ENCODE measurements around the gene METTL14. TPM values are rescaled to one million over a fixed set of nuclear protein-coding genes. Genes with fewer than 3 reads are reported as not detected.

METTL14 gene
- total RNA-seq, 4 donors from 2014 or later, result 24.0 to 48.8 (median 47.9) TPM

DNA sequence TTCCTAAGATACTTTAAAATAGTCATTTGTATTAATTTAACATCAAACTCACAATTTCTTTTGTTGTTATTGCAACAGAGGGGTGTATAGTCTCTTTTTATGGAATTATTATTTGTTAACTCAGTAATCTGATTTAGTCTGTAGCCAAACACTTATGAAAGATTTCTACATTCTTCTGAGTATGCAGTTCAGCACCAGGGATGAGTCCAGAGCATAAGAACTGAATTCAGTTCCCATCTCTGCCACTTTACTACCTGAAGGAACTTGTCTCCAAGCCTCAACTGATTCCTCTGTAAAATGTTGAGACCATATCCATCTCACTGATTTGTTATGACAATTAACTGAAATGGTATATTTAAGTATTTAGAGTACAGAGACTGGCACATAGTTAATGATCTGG lies 45.5 kb downstream of the METTL14 start:
- no peak for DNase-seq (ENCODE audit: low spot score in 2 of 2)
- H3K4me3 ChIP-seq (ENCODE audit: low read depth, poor library complexity, severe bottlenecking), result no peak overlapping the region
- intact Hi-C loops (cut with DNase I; ENCODE audit: low total_unique reads), result no loop called here
- TF ChIP-seq POLR2A (IDR thresholded peaks at IDR 0.05), result no peak
- TF ChIP-seq, protein P1, sequence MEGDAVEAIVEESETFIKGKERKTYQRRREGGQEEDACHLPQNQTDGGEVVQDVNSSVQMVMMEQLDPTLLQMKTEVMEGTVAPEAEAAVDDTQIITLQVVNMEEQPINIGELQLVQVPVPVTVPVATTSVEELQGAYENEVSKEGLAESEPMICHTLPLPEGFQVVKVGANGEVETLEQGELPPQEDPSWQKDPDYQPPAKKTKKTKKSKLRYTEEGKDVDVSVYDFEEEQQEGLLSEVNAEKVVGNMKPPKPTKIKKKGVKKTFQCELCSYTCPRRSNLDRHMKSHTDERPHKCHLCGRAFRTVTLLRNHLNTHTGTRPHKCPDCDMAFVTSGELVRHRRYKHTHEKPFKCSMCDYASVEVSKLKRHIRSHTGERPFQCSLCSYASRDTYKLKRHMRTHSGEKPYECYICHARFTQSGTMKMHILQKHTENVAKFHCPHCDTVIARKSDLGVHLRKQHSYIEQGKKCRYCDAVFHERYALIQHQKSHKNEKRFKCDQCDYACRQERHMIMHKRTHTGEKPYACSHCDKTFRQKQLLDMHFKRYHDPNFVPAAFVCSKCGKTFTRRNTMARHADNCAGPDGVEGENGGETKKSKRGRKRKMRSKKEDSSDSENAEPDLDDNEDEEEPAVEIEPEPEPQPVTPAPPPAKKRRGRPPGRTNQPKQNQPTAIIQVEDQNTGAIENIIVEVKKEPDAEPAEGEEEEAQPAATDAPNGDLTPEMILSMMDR (IDR thresholded peaks at IDR 0.05), result no peak

DNA sequence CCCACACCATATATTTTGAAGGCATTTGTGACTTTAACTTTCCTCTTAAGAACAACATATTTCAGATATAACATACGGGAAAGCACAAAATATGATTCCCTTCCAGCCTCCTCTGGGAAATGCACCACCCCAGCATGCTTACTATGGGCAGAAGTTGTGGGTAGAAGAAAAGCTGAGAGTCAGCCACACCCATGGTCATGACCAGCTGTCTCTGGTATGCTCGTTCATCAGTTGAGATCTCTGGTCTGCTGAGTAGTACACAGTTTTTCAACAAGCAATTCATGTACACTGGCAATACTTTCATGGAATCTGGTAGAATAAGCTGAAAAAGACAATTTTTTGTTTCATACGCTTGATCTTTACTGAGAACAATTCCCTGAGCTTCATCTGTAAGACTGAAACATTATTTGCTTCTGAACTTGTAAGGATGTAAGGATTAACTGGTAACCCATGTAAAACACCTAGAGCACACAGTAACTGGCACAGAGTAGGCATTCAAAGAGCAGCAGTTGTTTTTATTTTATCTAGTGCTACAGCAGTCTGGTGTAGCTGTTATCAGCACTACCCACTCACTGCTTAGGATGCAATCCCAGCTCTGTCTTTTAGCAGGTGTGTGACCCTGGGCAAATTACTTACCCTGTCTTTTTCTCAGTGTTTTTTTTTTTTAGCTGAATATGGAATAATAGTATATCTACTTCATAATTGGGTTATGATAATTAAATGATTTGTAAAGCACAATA lies 47.6 kb downstream of the METTL14 start:
- intact Hi-C loops (cut with DNase I; ENCODE audit: low total_unique reads), result no loop called here
- WGBS, 2 donors, result 62 to 75% methylated on average over 3 of the region's 3 CpGs
- H3K4me3 ChIP-seq (ENCODE audit: low read depth, poor library complexity, severe bottlenecking), result no peak overlapping the region
- no peak for DNase-seq (ENCODE audit: low spot score in 2 of 2)
- TF ChIP-seq, protein P1 (IDR thresholded peaks at IDR 0.05), result no peak
- TF ChIP-seq POLR2A (IDR thresholded peaks at IDR 0.05), result no peak

DNA sequence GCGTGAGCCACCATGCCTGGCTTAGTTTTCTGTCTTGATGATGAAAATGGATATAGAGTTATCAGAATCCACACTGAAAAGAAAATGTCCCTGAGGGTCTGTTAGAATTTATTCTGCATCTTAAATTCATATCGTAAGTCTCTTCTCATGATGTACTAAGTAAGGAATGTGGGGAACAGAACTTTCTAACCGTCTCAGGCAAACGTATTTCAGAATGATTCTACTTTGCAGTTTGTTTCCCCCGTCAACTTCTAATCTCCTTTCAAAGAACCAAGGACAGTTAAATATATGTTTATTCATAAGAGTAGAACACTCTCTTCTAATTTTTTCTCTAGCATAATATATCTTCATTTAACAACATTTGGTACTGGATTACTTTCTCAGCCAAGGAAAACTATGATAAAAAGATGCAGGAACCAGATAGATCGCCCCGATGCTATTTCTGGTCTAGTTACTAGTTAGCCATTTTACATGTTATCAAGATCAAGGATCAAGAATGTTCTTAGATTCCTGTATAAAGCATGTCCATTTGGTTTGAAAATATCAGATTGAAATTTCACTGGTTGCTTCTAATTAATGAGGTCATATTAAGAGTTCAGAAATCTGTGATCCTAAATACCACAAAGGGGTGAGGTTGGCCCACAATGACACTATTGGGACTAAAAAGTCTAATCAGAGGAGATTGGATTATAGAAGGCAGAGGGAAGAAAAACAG lies 49.5 kb downstream of the METTL14 start:
- no peak overlapping the region for H3K4me3 ChIP-seq (ENCODE audit: low read depth, poor library complexity, severe bottlenecking)
- WGBS, 2 donors, result 76 to 79% methylated on average over 7 of the region's 7 CpGs
- DNase-seq (ENCODE audit: low spot score in 2 of 2), result no peak
- no peak for TF ChIP-seq POLR2A (IDR thresholded peaks at IDR 0.05)
- intact Hi-C loops (cut with DNase I; ENCODE audit: low total_unique reads), result no loop called here

DNA sequence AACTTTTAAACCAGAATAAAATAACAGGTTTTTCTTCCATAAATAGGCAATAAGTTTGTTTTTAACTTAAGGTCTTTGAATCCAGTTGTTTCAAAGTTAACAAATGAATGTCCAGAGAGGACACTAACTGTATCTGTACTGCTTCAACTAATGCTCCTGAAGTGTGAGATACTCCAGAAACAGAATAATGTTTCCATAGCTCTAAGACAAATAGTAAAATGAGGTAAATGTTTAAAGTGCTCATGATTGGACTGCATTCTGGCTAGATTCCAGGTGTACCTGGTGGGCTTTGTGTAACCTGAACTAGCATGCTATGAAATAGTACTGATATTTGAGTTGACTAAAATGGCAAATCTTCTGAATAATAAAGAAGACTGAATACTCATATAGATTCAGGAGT lies 51.7 kb downstream of the METTL14 start:
- no peak for TF ChIP-seq POLR2A (IDR thresholded peaks at IDR 0.05)
- TF ChIP-seq, protein P1 (IDR thresholded peaks at IDR 0.05), result no peak
- no peak for DNase-seq (ENCODE audit: low spot score in 2 of 2)
- H3K4me3 ChIP-seq (ENCODE audit: low read depth, poor library complexity, severe bottlenecking), result no peak overlapping the region
- intact Hi-C loops (cut with DNase I; ENCODE audit: low total_unique reads), result no loop called here

DNA sequence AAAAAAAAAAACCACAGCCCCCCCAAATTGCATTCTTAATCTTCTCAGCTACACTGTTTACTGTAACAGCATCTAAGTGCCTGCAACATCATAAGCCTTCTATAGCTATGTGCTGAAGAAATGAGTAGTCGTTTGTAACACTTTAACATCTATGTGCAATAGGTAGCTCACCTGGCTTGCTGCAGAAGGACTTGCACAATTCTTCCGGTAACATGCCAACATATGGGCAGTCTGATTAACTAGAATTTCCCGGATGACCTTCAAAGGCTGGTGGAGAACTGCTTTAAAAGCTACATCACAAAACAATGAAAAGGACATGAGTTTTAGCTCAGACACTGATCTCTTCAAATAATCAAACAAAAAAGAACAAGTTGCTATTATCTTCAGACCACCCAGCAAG lies 52.9 kb downstream of the METTL14 start:
- no peak overlapping the region for H3K4me3 ChIP-seq (ENCODE audit: low read depth, poor library complexity, severe bottlenecking)
- intact Hi-C loops (cut with DNase I; ENCODE audit: low total_unique reads), result no loop called here
- WGBS, 2 donors, result 72 to 80% methylated on average over 3 of the region's 3 CpGs
- no peak for DNase-seq (ENCODE audit: low spot score in 2 of 2)
- no peak for TF ChIP-seq POLR2A (IDR thresholded peaks at IDR 0.05)
- TF ChIP-seq, protein P1 (IDR thresholded peaks at IDR 0.05), result no peak

DNA sequence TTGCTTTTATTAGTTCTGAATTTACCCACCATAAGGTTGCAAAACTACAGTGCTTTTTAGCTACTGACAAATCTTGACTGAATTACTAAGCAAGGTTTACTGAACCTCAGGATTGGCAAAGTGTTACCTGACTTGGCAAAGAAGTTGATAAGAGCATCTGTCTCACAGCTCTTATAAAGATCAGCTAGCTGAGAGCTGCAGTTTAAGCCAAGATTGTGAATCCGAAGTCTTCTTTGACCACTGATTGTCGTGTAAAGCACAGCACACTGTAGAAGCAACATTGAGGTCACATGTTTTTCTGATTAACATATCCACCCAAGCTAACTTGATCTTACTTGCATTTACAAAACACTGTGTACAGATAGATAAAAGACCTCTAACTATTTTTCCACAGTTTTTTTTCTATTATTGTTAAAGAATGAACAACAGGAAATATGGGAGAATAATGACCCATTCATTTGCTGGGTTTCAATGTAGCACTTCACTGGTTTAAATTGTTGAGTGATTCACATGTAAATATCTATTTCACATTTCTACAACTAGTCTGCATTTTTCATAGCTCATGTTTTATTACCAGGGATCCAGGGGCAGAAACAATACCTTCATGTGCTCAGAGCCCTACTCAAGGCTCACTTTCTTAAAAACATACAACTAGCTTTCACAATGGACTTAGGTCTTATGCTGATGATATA lies 54.0 kb downstream of the METTL14 start:
- no peak for DNase-seq (ENCODE audit: low spot score in 2 of 2)
- H3K4me3 ChIP-seq (ENCODE audit: low read depth, poor library complexity, severe bottlenecking), result no peak overlapping the region
- WGBS, 2 donors, result 36 to 48% methylated on average over 2 of the region's 2 CpGs
- TF ChIP-seq, protein P1 (IDR thresholded peaks at IDR 0.05), result no peak
- TF ChIP-seq POLR2A (IDR thresholded peaks at IDR 0.05), result no peak
- intact Hi-C loops (cut with DNase I; ENCODE audit: low total_unique reads), result no loop called here

All from lower leg skin (tissue), 4 donors.